Ishikawa (cell line): ENCODE measurements around the gene IQUB.

ENCODE experiments used
- CEBPB ChIP-seq: IDR thresholded peaks from 2 replicates; pipeline ENCODE4 v1.6.1; 2012
- CREB1 ChIP-seq: IDR thresholded peaks from 2 replicates; pipeline ENCODE4 v1.6.1; 2012; ENCODE audit warnings: low read depth
- EP300 ChIP-seq: IDR thresholded peaks from 2 replicates; pipeline ENCODE4 v1.6.1; 2012; ENCODE audit warnings: borderline replicate concordance
- FOXM1 ChIP-seq: IDR thresholded peaks from 2 replicates; pipeline ENCODE4 v1.6.1; 2012; ENCODE audit warnings: low read depth, borderline replicate concordance
- NFIC ChIP-seq: IDR thresholded peaks from 2 replicates; pipeline ENCODE4 v1.6.1; 2012
- RAD21 ChIP-seq: IDR thresholded peaks from 2 replicates; pipeline ENCODE4 v1.6.1; 2012; ENCODE audit warnings: low read depth
- TAF1 ChIP-seq: IDR thresholded peaks from 2 replicates; pipeline ENCODE4 v1.6.1; 2012; ENCODE audit warnings: low read depth, mild to moderate bottlenecking
- TCF12 ChIP-seq: IDR thresholded peaks from 2 replicates; pipeline ENCODE4 v1.6.1; 2012; ENCODE audit warnings: low read depth
- TEAD4 ChIP-seq: IDR thresholded peaks from 2 replicates; pipeline ENCODE4 v1.6.1; 2012
- YY1 ChIP-seq: IDR thresholded peaks from 2 replicates; pipeline ENCODE4 v1.6.1; 2012; ENCODE audit warnings: low read depth
- ZBTB7A ChIP-seq: IDR thresholded peaks from 2 replicates; pipeline ENCODE4 v1.6.1; 2012; ENCODE audit warnings: low read depth
- TF ChIP-seq, protein P1 (sequence below): IDR thresholded peaks from 2 replicates; pipeline ENCODE4 v1.6.1; 2012; ENCODE audit warnings: low read depth, mild to moderate bottlenecking
- TF ChIP-seq, protein P2 (sequence below): IDR thresholded peaks from 2 replicates; pipeline ENCODE4 v1.6.1; 2012
- TF ChIP-seq, protein P3 (sequence below): IDR thresholded peaks from 2 replicates; pipeline ENCODE4 v1.6.1; 2012

DNA sequence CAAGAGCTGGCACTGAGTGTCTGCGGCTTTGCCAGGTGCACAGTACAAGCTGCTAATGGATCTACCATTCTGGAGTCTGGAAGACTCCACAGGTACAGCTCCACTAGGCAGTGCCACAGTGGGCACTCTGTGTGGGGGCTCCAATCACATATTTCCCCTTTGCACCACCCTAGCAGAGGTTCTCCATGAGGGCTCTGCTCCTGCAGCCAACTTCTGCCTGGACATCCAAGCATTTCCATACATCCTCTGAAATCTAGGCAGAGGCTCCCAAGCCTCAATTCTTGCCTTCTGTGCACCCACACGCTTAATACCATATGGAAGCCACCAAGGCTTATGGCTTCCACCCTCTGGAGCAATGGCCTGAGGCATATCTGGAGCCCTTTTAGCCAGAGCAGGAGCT, 29.2 kb downstream of the IQUB start:
- no peak for TF ChIP-seq EP300
- no peak for TF ChIP-seq TEAD4
- TF ChIP-seq, protein P1, sequence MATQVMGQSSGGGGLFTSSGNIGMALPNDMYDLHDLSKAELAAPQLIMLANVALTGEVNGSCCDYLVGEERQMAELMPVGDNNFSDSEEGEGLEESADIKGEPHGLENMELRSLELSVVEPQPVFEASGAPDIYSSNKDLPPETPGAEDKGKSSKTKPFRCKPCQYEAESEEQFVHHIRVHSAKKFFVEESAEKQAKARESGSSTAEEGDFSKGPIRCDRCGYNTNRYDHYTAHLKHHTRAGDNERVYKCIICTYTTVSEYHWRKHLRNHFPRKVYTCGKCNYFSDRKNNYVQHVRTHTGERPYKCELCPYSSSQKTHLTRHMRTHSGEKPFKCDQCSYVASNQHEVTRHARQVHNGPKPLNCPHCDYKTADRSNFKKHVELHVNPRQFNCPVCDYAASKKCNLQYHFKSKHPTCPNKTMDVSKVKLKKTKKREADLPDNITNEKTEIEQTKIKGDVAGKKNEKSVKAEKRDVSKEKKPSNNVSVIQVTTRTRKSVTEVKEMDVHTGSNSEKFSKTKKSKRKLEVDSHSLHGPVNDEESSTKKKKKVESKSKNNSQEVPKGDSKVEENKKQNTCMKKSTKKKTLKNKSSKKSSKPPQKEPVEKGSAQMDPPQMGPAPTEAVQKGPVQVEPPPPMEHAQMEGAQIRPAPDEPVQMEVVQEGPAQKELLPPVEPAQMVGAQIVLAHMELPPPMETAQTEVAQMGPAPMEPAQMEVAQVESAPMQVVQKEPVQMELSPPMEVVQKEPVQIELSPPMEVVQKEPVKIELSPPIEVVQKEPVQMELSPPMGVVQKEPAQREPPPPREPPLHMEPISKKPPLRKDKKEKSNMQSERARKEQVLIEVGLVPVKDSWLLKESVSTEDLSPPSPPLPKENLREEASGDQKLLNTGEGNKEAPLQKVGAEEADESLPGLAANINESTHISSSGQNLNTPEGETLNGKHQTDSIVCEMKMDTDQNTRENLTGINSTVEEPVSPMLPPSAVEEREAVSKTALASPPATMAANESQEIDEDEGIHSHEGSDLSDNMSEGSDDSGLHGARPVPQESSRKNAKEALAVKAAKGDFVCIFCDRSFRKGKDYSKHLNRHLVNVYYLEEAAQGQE: no peak
- no peak for TF ChIP-seq TAF1
- no peak for TF ChIP-seq YY1
- TF ChIP-seq, protein P2, sequence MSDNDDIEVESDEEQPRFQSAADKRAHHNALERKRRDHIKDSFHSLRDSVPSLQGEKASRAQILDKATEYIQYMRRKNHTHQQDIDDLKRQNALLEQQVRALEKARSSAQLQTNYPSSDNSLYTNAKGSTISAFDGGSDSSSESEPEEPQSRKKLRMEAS: no peak
- no peak for TF ChIP-seq RAD21
- TF ChIP-seq CEBPB: no peak
- no peak for TF ChIP-seq FOXM1
- no peak for TF ChIP-seq TCF12
- TF ChIP-seq CREB1: no peak
- TF ChIP-seq, protein P3, sequence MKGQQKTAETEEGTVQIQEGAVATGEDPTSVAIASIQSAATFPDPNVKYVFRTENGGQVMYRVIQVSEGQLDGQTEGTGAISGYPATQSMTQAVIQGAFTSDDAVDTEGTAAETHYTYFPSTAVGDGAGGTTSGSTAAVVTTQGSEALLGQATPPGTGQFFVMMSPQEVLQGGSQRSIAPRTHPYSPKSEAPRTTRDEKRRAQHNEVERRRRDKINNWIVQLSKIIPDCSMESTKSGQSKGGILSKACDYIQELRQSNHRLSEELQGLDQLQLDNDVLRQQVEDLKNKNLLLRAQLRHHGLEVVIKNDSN: no peak
- no peak for TF ChIP-seq ZBTB7A
- no peak for TF ChIP-seq NFIC
